ENCODE results near the gene RPH3AL. TPM values are rescaled to one million over a fixed set of nuclear protein-coding genes. Genes with fewer than 3 reads are reported as not detected.
"Not testable (repeated sequence)": the region's sequence is repeated elsewhere in the genome, so short reads cannot be mapped to it uniquely, and the experiment has no call there.

The RPH3AL gene
- total RNA-seq, 2 experiments from 2014 or later, result 0.64 to 1.2 TPM

DNA sequence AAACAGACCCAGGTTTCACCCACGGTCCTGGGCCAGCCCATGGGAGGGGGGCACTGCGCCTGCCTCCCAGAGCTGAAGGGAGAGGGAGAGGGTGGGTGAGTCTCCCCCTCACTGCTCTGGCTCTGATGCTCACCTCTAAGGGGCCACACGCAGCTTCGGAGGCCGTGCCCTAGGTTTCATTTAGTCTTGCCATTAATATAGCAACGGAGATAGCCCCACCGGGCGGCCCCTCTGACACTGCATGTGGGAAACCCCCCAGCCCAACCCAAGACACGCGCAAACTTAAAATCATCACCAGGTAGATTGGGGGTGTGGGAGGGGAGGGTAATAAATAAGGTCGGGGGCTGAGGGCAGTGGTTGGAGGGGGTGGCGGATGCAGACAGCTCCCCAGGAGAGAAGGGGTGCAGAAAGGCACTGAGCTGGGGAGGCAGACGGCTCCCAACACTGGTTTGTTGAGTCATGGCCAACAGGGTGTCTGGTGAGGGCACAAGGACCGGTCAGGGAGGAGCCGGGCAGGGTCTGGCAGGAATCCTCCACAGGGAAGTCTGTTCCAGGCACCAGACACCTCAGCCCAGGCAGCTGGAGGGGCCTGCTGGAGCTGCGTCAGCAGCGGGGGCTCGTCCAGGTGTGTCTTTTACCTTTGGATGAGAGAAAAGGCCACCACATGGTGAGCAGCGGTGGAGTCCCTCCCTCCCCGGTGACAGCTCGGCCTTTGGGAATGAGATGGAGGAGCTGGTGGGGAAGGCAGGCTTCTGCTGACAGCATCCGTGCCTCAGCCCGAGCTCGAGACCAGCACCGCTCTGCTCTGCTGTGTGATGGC is 139.1 kb downstream of the RPH3AL start:
- Mint-ChIP-seq H3K27ac (no peak overlapping the region), H3K36me3 (no peaks in the 10 kb centered on the region), H3K9me3 (no peaks in the 10 kb centered on the region), H3K4me3 (no peak overlapping the region), H3K4me1 (no peaks in the 10 kb centered on the region), H3K27me3 (peaks cover 3% of the 10 kb centered on the region)
- no peak for DNase-seq

DNA sequence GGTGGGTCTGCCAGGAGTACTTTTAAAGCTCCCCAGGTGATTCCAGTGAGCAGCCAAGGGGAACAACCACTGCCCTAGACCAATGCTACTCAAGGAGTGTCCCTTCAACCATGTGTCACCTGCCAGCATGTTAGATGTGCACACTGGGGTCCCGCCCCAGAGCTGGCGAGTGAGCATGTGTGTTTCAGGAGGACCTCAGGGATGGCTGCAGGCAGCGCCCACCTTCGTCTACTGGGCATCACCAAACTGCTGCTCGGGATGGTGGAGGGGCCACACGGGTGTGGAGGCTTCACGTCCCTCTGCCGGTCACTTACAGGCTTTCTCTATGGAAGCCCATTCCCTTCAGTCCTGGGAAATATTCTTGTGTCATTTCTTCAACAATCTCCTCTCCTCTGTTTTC is 142.2 kb downstream of the RPH3AL start:
- no peak for DNase-seq
- Mint-ChIP-seq H3K4me1 (no peaks in the 10 kb centered on the region), H3K9me3 (no peaks in the 10 kb centered on the region), H3K36me3 (no peaks in the 10 kb centered on the region), H3K4me3 (no peak overlapping the region), H3K27me3 (peaks cover 3% of the 10 kb centered on the region), H3K27ac (no peak overlapping the region)

DNA sequence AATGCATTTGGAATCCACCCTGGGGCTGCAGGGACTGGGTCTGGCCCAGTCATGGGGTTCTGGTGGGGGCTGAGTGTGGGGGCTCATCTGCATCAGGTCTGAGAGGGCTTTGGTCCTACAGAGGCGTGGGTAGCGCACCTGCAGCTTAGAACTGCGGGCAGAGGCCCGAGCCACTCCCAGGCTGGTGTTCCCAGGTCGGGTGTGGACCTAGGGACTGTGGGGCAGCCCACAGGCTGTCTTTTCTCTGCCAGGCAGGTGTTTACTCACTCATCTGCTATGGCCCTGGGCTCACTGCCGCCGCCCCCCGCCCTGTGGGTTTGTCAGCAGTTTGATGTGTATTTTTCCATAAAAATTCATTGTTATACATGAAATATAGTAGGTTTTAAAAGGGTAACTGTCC is 144.2 kb downstream of the RPH3AL start:
- H3K9me3 Mint-ChIP-seq, result no peaks in the 10 kb centered on the region
- no peak for DNase-seq
- no peak overlapping the region for H3K4me3 Mint-ChIP-seq
- no peaks in the 10 kb centered on the region for H3K36me3 Mint-ChIP-seq
- no peak overlapping the region for H3K27ac Mint-ChIP-seq
- peaks cover 7% of the 10 kb centered on the region for H3K27me3 Mint-ChIP-seq
- H3K4me1 Mint-ChIP-seq, result no peaks in the 10 kb centered on the region

DNA sequence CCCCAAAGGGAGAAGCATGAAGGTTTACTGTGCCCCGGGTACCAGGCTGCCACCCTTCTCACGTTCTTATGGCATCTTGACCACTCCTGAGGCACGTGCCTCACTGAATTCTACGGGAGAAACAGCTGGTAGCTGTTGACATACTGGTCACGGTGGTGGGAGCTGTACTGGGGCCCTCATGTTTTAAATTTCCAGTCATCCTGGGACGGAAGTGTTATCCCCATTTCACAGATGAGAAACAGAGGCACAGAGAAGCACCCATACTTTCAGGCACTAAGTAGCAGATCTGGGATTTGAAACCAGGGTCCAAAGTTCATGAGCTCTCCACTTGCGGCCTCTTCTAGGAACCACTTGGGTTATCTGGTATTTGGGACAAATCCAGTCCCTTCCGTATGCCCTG is 144.8 kb downstream of the RPH3AL start:
- H3K4me1 Mint-ChIP-seq, result no peaks in the 10 kb centered on the region
- H3K27me3 Mint-ChIP-seq, result peaks cover 7% of the 10 kb centered on the region
- H3K36me3 Mint-ChIP-seq, result no peaks in the 10 kb centered on the region
- no peak for DNase-seq
- H3K4me3 Mint-ChIP-seq, result no peak overlapping the region
- no peaks in the 10 kb centered on the region for H3K9me3 Mint-ChIP-seq
- H3K27ac Mint-ChIP-seq, result no peak overlapping the region

DNA sequence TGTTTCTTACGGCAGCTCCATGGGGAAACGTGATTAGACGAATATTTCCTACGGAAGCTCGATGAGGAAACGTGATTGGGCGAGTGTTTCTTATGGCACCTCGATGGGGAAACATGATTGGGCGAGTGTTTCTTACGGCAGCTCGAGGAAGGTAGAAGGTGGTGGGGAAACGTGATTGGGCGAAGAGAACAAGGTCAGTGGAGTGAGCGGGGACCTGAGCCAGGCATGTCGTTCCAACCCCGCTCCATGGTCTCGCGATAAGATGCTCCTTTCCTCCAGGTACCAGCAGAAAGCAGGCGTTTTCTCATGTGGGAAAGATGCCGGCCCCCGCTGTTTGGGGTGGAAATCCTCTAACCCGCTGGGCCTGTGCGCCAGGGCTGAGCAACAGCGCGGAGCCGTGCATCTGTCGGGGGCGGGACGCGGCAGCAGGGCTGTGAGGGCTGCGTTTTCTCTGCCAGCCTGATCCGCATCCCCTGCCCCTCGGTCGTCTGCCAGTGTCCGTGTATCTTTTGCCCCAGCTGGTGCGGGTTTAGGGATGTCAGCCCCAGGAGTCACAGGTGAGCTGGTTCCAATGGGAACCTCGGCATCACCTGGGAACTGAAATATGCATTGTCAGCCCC is 145.6 kb downstream of the RPH3AL start:
- Mint-ChIP-seq H3K27me3 (peaks cover 7% of the 10 kb centered on the region), H3K4me1 (no peaks in the 10 kb centered on the region), H3K27ac (no peak overlapping the region), H3K36me3 (no peaks in the 10 kb centered on the region), H3K4me3 (no peak overlapping the region), H3K9me3 (no peaks in the 10 kb centered on the region)
- DNase-seq, result no peak

DNA sequence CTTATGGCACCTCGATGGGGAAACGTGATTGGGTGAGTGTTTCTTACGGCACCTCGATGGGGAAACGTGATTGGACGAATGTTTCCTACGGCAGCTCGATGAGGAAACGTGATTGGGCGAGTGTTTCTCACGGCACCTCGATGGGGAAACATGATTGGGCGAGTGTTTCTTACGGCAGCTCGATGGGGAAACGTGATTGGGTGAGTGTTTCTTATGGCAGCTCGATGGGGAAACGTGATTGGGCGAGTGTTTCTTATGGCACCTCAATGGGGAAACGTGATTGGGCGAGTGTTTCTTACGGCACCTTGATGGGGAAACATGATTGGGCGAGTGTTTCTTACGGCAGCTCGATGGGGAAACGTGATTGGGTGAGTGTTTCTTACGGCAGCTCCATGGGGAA is 146.1 kb downstream of the RPH3AL start:
- not testable (repeated sequence) for H3K9me3 Mint-ChIP-seq, H3K27me3 Mint-ChIP-seq, H3K4me1 Mint-ChIP-seq, H3K27ac Mint-ChIP-seq, DNase-seq, H3K36me3 Mint-ChIP-seq, H3K4me3 Mint-ChIP-seq

DNA sequence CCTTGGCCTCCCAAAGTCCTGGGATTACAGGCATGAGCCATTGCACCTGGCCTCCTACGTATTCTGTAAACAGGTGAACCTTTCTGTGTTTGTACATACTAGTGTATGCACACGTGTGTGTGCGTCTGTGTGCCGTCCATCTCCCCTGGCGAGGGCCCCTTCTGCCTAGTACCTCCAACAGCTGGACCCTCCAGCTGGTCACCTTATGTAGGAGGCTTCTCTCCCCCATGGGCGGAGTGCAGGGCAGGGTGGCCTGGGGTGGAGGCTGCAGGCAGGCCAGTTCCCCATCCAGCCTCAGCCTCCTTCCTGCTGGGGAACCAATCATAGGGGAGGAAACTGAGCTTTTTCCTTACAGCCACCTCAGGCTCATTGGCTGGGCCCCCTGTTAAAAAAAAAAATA is 146.8 kb downstream of the RPH3AL start:
- no peak overlapping the region for H3K4me3 Mint-ChIP-seq
- no peaks in the 10 kb centered on the region for H3K36me3 Mint-ChIP-seq
- no peak overlapping the region for H3K27ac Mint-ChIP-seq
- no peaks in the 10 kb centered on the region for H3K4me1 Mint-ChIP-seq
- no peak for DNase-seq
- peaks cover 7% of the 10 kb centered on the region for H3K27me3 Mint-ChIP-seq
- no peaks in the 10 kb centered on the region for H3K9me3 Mint-ChIP-seq

DNA sequence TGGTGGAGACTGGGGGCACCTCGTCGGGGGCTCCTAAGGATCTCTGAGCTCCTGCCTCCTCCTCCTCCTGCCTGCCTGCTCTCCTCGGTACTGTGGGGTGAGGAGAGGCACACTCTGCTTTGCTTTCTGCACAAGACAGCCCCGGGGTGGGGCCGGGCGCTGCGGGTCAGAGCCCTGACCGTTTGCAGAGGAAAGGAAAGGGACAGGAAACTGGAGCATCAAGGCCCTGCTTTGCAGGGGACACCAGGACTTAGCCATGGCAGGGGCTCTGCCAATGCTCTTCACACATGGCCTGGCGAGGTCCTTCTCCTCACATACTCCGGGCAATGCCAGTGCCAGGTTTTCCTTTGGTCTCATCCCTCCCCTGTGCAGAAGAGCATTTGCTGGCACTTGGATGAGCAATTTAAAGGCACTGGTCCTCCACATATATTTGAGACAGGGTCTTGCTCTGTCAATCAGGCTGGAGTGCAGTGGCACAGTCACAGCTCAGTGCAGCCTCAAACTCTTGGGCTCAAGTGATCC is 147.4 kb downstream of the RPH3AL start:
- H3K9me3 Mint-ChIP-seq, result no peaks in the 10 kb centered on the region
- peaks cover 7% of the 10 kb centered on the region for H3K27me3 Mint-ChIP-seq
- no peaks in the 10 kb centered on the region for H3K36me3 Mint-ChIP-seq
- no peaks in the 10 kb centered on the region for H3K4me1 Mint-ChIP-seq
- no peak overlapping the region for H3K4me3 Mint-ChIP-seq
- H3K27ac Mint-ChIP-seq, result no peak overlapping the region
- no peak for DNase-seq

DNA sequence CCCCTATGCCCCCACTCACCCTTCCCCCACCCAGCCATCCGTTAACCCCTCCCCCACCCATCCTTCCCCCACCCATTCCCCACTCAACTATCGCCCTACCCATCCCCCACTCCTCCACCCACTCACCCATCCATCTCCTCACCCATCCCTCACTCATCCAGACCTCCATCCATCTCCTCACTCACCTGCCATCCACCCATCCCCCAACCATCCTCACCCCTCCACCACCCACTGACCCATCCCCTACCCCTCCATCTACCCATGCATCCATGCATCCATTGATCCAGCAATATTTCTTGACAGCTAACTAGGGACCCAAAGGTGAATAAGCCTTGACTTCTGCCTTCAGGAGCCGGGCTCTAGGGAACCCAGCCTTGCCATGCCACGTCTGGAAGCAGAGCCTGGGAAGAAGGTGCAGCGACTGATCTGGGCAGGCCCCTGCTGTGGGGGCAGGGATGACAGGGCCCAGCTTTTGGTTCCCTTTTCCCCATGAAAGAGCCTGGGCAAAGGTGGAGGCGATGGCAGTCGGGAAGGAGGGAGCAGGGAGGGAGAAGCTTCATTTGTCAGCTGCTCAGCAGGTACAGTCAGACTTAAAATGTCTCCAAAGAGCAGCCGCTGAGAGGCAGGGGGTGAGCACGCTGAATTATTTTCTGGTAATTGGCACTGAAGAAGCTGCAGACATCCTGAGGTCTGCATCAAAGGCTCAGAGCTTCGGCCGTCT is 148.0 kb downstream of the RPH3AL start:
- Mint-ChIP-seq H3K36me3 (no peaks in the 10 kb centered on the region), H3K27ac (no peak overlapping the region), H3K27me3 (peaks cover 11% of the 10 kb centered on the region), H3K9me3 (no peaks in the 10 kb centered on the region), H3K4me1 (no peaks in the 10 kb centered on the region), H3K4me3 (no peak overlapping the region)
- DNase-seq, result no peak

DNA sequence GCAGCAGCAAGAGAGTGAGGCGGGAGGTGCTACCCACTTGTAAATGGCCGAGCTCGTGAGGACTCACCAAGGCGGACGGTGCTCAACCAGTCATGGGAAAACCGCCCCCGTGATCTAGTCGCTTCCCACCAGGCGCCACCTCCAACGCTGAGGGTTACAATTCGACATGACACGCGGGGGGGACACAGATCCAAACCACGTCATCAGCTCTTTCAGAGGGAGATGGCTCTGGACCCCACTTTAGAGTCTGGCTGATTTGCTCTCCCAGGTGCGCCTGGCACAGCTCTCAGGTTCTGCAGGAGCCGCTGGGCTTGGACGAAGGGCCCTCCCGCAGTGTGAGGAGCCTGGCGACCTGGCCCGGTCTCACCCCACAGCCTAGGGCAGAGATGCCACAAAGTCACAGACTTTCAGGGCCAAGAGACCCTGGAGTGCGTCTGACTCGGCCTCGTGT is 150.1 kb downstream of the RPH3AL start:
- Mint-ChIP-seq H3K9me3 (no peaks in the 10 kb centered on the region), H3K27ac (no peak overlapping the region), H3K4me3 (no peak overlapping the region), H3K36me3 (no peaks in the 10 kb centered on the region), H3K4me1 (no peaks in the 10 kb centered on the region), H3K27me3 (peaks cover 20% of the 10 kb centered on the region)
- DNase-seq, result no peak

DNA sequence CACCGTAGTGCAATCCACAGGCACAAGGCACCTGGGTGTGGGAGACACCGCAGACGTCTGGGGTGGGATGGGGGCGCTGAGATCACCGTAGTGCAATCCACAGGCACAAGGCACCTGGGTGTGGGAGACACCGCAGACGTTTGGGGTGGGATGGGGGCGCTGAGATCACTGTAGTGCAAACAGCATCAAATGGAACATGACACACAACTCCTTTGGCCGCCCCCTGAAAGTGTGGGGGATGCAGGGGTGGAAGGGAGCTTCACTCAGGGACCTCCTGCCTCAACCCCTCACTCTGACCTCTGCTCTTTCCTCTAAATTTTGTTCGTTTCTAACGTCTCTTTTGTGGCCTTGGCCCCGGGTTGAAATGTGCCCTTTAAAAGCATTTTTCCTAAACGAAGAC is 150.9 kb downstream of the RPH3AL start:
- H3K27me3 Mint-ChIP-seq, result peaks cover 20% of the 10 kb centered on the region
- not testable (repeated sequence) for DNase-seq, H3K4me3 Mint-ChIP-seq, H3K9me3 Mint-ChIP-seq, H3K4me1 Mint-ChIP-seq, H3K27ac Mint-ChIP-seq, H3K36me3 Mint-ChIP-seq

DNA sequence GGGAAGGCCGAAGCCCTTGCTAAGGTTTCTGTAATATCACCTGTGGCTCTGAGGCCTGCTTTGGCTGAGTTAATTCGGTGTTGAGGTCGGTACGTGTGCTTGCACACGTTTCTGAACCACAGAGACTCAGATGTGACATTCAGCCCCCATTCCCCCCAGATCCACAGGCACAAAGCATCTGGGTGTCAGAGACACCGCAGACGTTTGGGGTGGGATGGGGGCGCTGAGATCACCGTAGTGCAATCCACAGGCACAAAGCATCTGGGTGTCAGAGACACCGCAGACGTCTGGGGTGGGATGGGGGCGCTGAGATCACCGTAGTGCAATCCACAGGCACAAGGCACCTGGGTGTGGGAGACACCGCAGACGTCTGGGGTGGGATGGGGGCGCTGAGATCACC is 151.3 kb downstream of the RPH3AL start:
- H3K27me3 Mint-ChIP-seq, result peaks cover 22% of the 10 kb centered on the region
- H3K4me3 Mint-ChIP-seq, DNase-seq, H3K36me3 Mint-ChIP-seq, H3K27ac Mint-ChIP-seq, H3K9me3 Mint-ChIP-seq, H3K4me1 Mint-ChIP-seq: not testable (repeated sequence)

DNA sequence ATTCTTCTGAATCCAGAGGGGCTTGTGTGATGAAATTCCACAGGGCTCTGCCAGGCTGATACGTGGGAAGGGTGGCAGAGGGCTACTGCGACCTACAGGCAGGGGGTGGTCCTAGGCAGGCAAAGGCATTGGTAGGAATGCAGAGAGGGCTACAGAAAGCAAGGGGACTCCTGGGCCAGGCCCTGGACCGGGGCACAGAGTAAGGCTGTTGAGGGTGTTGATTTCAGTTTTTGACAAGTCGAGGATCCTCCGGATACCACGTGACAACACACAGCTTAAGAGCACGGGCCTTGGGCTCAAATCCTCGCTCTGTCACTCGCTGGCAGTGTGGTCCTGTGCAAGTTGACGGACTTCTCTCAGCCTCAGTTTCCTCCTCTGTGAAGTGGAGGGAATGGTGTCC is 152.0 kb downstream of the RPH3AL start:
- Mint-ChIP-seq H3K4me3 (no peak overlapping the region), H3K4me1 (no peaks in the 10 kb centered on the region), H3K9me3 (no peaks in the 10 kb centered on the region), H3K36me3 (no peaks in the 10 kb centered on the region), H3K27ac (no peak overlapping the region), H3K27me3 (peaks cover 22% of the 10 kb centered on the region)
- no peak for DNase-seq

DNA sequence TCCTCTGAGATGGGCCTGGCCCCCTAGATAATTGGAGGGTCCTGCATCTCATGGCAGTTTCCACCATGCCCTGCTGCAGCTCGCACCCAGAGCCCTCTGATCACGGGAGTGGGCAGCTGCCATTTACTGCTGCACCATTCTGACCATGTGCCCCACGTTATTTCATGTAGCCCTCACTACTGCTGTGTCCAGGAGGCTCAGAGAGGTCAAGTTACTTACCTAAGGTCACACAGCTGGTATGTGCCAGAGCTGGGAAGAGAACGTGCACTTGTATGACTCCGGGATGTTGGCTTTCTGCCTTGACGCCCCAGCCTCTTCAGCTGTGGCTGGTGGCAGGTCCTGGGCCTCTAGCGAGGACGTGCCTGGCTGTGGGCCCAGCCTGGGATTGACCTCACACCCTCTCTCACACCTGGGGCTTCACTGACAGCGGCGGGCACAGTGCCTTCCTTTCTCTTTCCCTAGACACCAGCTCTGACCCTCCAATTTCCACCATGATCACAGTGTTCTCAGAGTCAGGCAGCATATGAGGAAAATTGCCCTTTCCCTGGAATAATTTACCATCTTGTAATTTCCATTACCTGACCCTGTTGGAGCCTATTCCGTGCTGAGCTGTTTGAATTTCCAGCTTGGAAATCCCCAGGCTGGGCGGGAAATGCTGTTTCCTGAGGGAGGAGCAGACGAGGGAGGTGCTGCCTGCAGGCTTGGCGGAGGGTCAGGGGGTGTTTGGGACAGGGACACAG is 152.6 kb downstream of the RPH3AL start:
- no peak overlapping the region for H3K4me3 Mint-ChIP-seq
- H3K9me3 Mint-ChIP-seq, result no peaks in the 10 kb centered on the region

DNA sequence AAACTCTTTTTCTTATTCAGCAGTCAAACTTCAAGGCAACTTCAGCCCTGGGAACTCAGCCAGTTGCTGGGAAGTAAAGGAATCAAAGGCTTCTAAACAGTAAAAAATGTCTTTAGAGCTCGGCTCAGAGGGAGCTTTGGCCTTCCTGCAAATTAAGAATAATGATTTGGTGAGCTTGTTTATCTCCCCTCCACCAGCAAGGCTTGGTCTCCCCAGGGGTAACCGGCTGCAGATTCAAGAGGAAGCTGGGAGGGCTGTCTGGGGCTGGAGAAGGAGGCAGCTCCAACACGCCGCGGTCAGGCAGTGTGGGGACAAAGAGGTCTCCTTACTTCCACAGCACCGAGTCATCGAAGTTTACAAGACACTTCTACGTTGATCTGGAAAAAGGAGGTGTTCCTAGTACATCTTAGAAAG is 153.4 kb downstream of the RPH3AL start:
- DNase-seq, result no peak
- Mint-ChIP-seq H3K36me3 (no peaks in the 10 kb centered on the region), H3K4me3 (no peak overlapping the region), H3K4me1 (no peaks in the 10 kb centered on the region), H3K27me3 (peaks cover 19% of the 10 kb centered on the region), H3K9me3 (no peaks in the 10 kb centered on the region), H3K27ac (no peak overlapping the region)

More for the DNA sequence above, 152.6 kb downstream of the RPH3AL start:
- H3K4me1 Mint-ChIP-seq, result no peaks in the 10 kb centered on the region
- DNase-seq, result no peak
- no peak overlapping the region for H3K27ac Mint-ChIP-seq
- H3K36me3 Mint-ChIP-seq, result no peaks in the 10 kb centered on the region
- peaks cover 22% of the 10 kb centered on the region for H3K27me3 Mint-ChIP-seq
